Measurements from ENCODE around the gene SLC4A3.

DNA sequence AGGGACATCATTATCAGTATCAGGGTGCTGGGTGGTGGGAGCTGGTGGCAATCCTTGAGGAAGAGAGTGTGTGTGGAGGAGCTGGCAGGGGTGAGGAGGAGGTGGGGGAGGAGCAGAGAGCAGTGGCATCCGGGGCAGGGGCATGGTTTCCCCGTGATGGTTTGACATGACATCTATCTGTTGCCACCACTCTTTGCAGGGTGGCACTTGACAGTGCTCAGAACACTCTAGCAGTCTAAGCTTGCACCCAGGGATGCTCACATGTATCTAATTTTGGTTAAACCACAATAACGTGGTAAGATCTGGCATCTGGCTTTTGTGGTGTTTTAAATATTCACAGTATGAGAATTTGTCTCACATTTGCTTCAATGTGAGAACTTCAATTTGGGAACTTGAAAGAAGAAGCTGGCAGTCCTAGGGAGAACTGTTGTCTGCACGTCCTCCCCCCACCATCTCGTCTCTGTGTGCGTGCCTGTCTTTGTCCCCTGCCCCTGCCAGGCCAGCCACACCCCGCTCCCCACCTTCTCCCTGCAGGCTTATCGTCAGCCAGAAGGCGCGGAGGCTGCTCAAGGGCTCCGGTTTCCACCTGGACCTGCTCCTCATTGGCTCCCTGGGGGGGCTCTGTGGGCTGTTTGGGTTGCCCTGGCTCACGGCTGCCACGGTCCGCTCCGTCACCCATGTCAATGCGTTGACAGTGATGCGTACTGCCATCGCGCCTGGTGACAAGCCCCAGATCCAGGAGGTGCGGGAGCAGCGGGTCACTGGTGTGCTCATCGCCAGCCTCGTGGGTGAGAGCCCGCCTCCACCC, 11.7 kb downstream of the SLC4A3 start:
- TF ChIP-seq, protein P1, sequence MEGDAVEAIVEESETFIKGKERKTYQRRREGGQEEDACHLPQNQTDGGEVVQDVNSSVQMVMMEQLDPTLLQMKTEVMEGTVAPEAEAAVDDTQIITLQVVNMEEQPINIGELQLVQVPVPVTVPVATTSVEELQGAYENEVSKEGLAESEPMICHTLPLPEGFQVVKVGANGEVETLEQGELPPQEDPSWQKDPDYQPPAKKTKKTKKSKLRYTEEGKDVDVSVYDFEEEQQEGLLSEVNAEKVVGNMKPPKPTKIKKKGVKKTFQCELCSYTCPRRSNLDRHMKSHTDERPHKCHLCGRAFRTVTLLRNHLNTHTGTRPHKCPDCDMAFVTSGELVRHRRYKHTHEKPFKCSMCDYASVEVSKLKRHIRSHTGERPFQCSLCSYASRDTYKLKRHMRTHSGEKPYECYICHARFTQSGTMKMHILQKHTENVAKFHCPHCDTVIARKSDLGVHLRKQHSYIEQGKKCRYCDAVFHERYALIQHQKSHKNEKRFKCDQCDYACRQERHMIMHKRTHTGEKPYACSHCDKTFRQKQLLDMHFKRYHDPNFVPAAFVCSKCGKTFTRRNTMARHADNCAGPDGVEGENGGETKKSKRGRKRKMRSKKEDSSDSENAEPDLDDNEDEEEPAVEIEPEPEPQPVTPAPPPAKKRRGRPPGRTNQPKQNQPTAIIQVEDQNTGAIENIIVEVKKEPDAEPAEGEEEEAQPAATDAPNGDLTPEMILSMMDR (optimal IDR thresholded peaks at IDR 0.05 in 1 of 3, IDR thresholded peaks at IDR 0.05 in 1 of 3, conservative IDR thresholded peaks at IDR 0.05 in 1 of 3; ENCODE audit: extremely low read depth in 1 of 3, insufficient read depth in 2 of 3, low read length in 3 of 3): no peak
- TF ChIP-seq EZH2 (IDR thresholded peaks at IDR 0.05; ENCODE audit: low read length): no peak
